Activated CD4-positive, alpha-beta T cell treated with anti-CD3 and anti-CD28 coated beads, Interleukin-2, amount 50 U/mL, for 1 hour (primary cell): ENCODE measurements around the gene POM121L2.
A peak's percentile ranks its signal among the peaks of the same experiment; 100 is the strongest.
"Not testable (repeated sequence)": the region's sequence is repeated elsewhere in the genome, so short reads cannot be mapped to it uniquely, and the experiment has no call there.

Experiments
- DNase-seq: peaks from one replicate; pipeline ENCODE4 v3.0.0-alpha.2; 2020

Gene POM121L2

GRCh38 chr6:27293436-27294098 lies 18.5 kb downstream of the POM121L2 start:
- DNase-seq = no peak

- DNase-seq = no peak
These were observed 21.2 kb downstream of the POM121L2 start for GRCh38 chr6:27290850-27291208.

- DNase-seq = no peak
These were observed 21.8 kb downstream of the POM121L2 start for GRCh38 chr6:27290065-27290849.

- no peak for DNase-seq
These were observed 23.7 kb downstream of the POM121L2 start for GRCh38 chr6:27288136-27289044.

GRCh38 chr6:27287751-27288135 lies 24.3 kb downstream of the POM121L2 start:
- DNase-seq = no peak

- no peak for DNase-seq
These were observed 25.9 kb downstream of the POM121L2 start for GRCh38 chr6:27286141-27286540.

- no peak for DNase-seq
These were observed 28.8 kb downstream of the POM121L2 start for GRCh38 chr6:27283279-27283678.

GRCh38 chr6:27281569-27281968 lies 30.5 kb downstream of the POM121L2 start:
- no peak for DNase-seq

GRCh38 chr6:27281105-27281539 lies 31.0 kb downstream of the POM121L2 start:
- DNase-seq = no peak

- DNase-seq = no peak
These were observed 31.5 kb downstream of the POM121L2 start for GRCh38 chr6:27280540-27281000.

GRCh38 chr6:27280064-27280539 lies 32.0 kb downstream of the POM121L2 start:
- DNase-seq = peak; percentile 9

GRCh38 chr6:27279513-27280063 lies 32.5 kb downstream of the POM121L2 start:
- DNase-seq = no peak

GRCh38 chr6:27275025-27275956 lies 36.8 kb downstream of the POM121L2 start:
- no peak for DNase-seq

GRCh38 chr6:27273783-27274182 lies 38.3 kb downstream of the POM121L2 start:
- no peak for DNase-seq

- DNase-seq = no peak
These were observed 43.3 kb downstream of the POM121L2 start for GRCh38 chr6:27268803-27269202.

GRCh38 chr6:27267857-27268434 lies 44.1 kb downstream of the POM121L2 start:
- no peak for DNase-seq

GRCh38 chr6:27267003-27267402 lies 45.1 kb downstream of the POM121L2 start:
- DNase-seq = not testable (repeated sequence)

- DNase-seq = no peak
These were observed 48.2 kb downstream of the POM121L2 start for GRCh38 chr6:27263886-27264285.

GRCh38 chr6:27260836-27261375 lies 51.2 kb downstream of the POM121L2 start:
- DNase-seq = no peak

GRCh38 chr6:27260369-27260768 lies 51.7 kb downstream of the POM121L2 start:
- DNase-seq = no peak
